H1 (cell line): ENCODE results near the gene RHOV. TPM values are rescaled to one million over a fixed set of nuclear protein-coding genes. Genes with fewer than 3 reads are reported as not detected.

ENCODE experiments used
- CTCF ChIA-PET: fragments of 300-600 bp; sonication (Branson Sonifier 250); formaldehyde crosslinking; loops from one replicate; lab custom pipeline; 2021; ENCODE audit not compliant: partially characterized antibody; lab: Charles Lee
- POLR2A ChIA-PET: fragments of 300-600 bp; sonication (Branson Sonifier 250); formaldehyde crosslinking; loops from one replicate; lab custom pipeline; 2021; ENCODE audit warnings: inconsistent platforms; ENCODE audit not compliant: partially characterized antibody; lab: Charles Lee
- DNase-seq, 2 experiments: peaks; one replicate each; pipeline versions ENCODE4 v3.0.0 to v3.0.0-alpha.2; 2010 to 2022; ENCODE audit warnings: low spot score in 2 of 2, low read depth in 1 of 2, mixed read lengths in 1 of 2
- FAIRE-seq: peaks from 2 replicates; lab custom pipeline; 2011; peaks lifted over from hg19 to GRCh38; lab: Jason Lieb, UNC
- H2AFZ ChIP-seq: 2 replicates; pipeline ENCODE4 v1.8.1; 2012; ENCODE audit warnings: low read length, inconsistent platforms
- H2AK5ac ChIP-seq: 2 replicates; pipeline ENCODE4 v1.6.1; 2013; ENCODE audit warnings: low read depth, low read length
- H2BK120ac ChIP-seq: replicated peaks from 2 replicates; pipeline ENCODE3; 2013; ENCODE audit warnings: low read depth, low read length, inconsistent platforms
- H2BK12ac ChIP-seq: 2 replicates; pipeline ENCODE4 v1.6.1; 2013; ENCODE audit warnings: low read depth, low read length
- H2BK15ac ChIP-seq: 2 replicates; pipeline ENCODE4 v1.6.1; 2013; ENCODE audit warnings: low read length
- H2BK20ac ChIP-seq: 2 replicates; pipeline ENCODE4 v1.6.1; 2013; ENCODE audit warnings: low read length
- H2BK5ac ChIP-seq: 2 replicates; pipeline ENCODE4 v1.6.1; 2013; ENCODE audit warnings: low read depth, low read length
- H3K14ac ChIP-seq: 2 replicates; pipeline ENCODE4 v1.6.1; 2013; ENCODE audit warnings: inconsistent platforms; ENCODE audit not compliant: insufficient read length
- H3K18ac ChIP-seq: 2 replicates; pipeline ENCODE4 v1.6.1; 2013; ENCODE audit warnings: low read length; ENCODE audit errors: extremely low read depth
- H3K23ac ChIP-seq: 2 replicates; pipeline ENCODE4 v1.6.1; 2013; ENCODE audit warnings: inconsistent platforms; ENCODE audit not compliant: insufficient read length
- H3K23me2 ChIP-seq: 2 replicates; pipeline ENCODE4 v1.6.1; 2013; ENCODE audit warnings: low read depth, low read length
- H3K27ac ChIP-seq: 2 replicates; pipeline ENCODE4 v1.6.1; 2011; ENCODE audit warnings: low read depth, low read length, inconsistent platforms
- H3K27me3 ChIP-seq, 4 experiments: replicated peaks in 1 of 4; 1 replicate in 1 of 4; 2 replicates in 3 of 4; pipeline versions ENCODE4 v1.6.1 to v1.8.1; 2011 to 2013; ENCODE audit warnings: low read length in 3 of 4, mild to moderate bottlenecking in 3 of 4, inconsistent platforms in 2 of 4, mixed read lengths in 2 of 4, moderate library complexity in 1 of 4; ENCODE audit not compliant: control insufficient read depth in 3 of 4, insufficient read depth in 3 of 4; ENCODE audit errors: extremely low read depth in 1 of 4
- H3K36me3 ChIP-seq, 4 experiments: 2 replicates each; pipeline versions ENCODE4 v1.6.1 to v1.8.1; 2011 to 2013; ENCODE audit warnings: mild to moderate bottlenecking in 4 of 4, low read length in 3 of 4, moderate library complexity in 2 of 4, control low read depth in 1 of 4, inconsistent platforms in 1 of 4; ENCODE audit not compliant: insufficient read depth in 4 of 4, control insufficient read depth in 2 of 4
- H3K4ac ChIP-seq: replicated peaks from 2 replicates; pipeline ENCODE3; 2013; ENCODE audit warnings: low read length, low read depth, mixed read lengths, inconsistent platforms; ENCODE audit not compliant: insufficient read length
- H3K4me1 ChIP-seq, 4 experiments: replicated peaks in 1 of 4; 1 replicate in 1 of 4; 2 replicates in 3 of 4; pipeline versions ENCODE4 v1.6.1 to v1.8.1; 2011 to 2013; ENCODE audit warnings: low read length in 3 of 4, inconsistent platforms in 2 of 4, mixed read lengths in 1 of 4; ENCODE audit not compliant: insufficient read depth in 4 of 4, control insufficient read depth in 3 of 4
- H3K4me2 ChIP-seq, 2 experiments: 2 replicates each; pipeline versions ENCODE4 v1.6.1 to v1.8.1; 2011 to 2013; ENCODE audit warnings: low read depth in 2 of 2, low read length in 2 of 2, control low read depth in 1 of 2, inconsistent platforms in 1 of 2, mild to moderate bottlenecking in 1 of 2; ENCODE audit not compliant: insufficient read depth in 1 of 2
- H3K4me3 ChIP-seq, 4 experiments: fragments of 200-600, 300-600 bp in 1 of 4; sonication (generic), shearing (Covaris generic), sonication (Bioruptor Twin) in 1 of 4; 2 replicates each; pipeline versions ENCODE4 v1.5.1 to v1.8.1; 2011 to 2016; ENCODE audit warnings: low read length in 4 of 4, low read depth in 3 of 4, control low read depth in 2 of 4, inconsistent platforms in 2 of 4, mild to moderate bottlenecking in 2 of 4, mixed read lengths in 1 of 4, moderate library complexity in 1 of 4; ENCODE audit not compliant: insufficient read depth in 2 of 4; ENCODE audit errors: extremely low read depth in 1 of 4
- H3K56ac ChIP-seq: replicated peaks from 2 replicates; pipeline ENCODE3; 2013; ENCODE audit warnings: low read depth, mild to moderate bottlenecking, mixed read lengths, low read length, inconsistent platforms; ENCODE audit not compliant: insufficient read length
- H3K79me1 ChIP-seq: 2 replicates; pipeline ENCODE4 v1.6.1; 2013; ENCODE audit warnings: low read depth, low read length, control low read depth
- H3K79me2 ChIP-seq, 2 experiments: 2 replicates each; pipeline versions ENCODE4 v1.6.1 to v1.8.1; 2012 to 2013; ENCODE audit warnings: low read length in 2 of 2, mild to moderate bottlenecking in 2 of 2, inconsistent platforms in 1 of 2; ENCODE audit not compliant: insufficient read depth in 2 of 2, control insufficient read depth in 1 of 2
- H3K9ac ChIP-seq, 4 experiments: replicated peaks in 1 of 4; 1 replicate in 1 of 4; 2 replicates in 3 of 4; pipeline versions ENCODE4 v1.6.1 to v1.8.1; 2011 to 2013; ENCODE audit warnings: low read depth in 3 of 4, low read length in 3 of 4, control low read depth in 2 of 4, mild to moderate bottlenecking in 2 of 4, moderate library complexity in 2 of 4, inconsistent platforms in 1 of 4; ENCODE audit errors: extremely low read depth in 1 of 4
- H3K9me3 ChIP-seq, 2 experiments: 2 replicates each; pipeline versions ENCODE4 v1.6.1 to v1.8.1; 2012 to 2013; ENCODE audit warnings: mild to moderate bottlenecking in 2 of 2, moderate library complexity in 2 of 2, control low read depth in 1 of 2, inconsistent platforms in 1 of 2, low read depth in 1 of 2, low read length in 1 of 2, mixed read lengths in 1 of 2; ENCODE audit not compliant: insufficient read depth in 2 of 2
- H4K20me1 ChIP-seq, 2 experiments: replicated peaks in 1 of 2; 2 replicates each; pipeline versions ENCODE3 to v1.8.1; 2011 to 2013; ENCODE audit warnings: inconsistent platforms in 2 of 2, low read length in 2 of 2, mild to moderate bottlenecking in 1 of 2; ENCODE audit not compliant: insufficient read depth in 2 of 2, control insufficient read depth in 1 of 2
- H4K5ac ChIP-seq: 2 replicates; pipeline ENCODE4 v1.6.1; 2013; ENCODE audit warnings: low read length, low read depth, mixed read lengths, inconsistent platforms; ENCODE audit not compliant: insufficient read length
- H4K8ac ChIP-seq: 2 replicates; pipeline ENCODE4 v1.8.0; 2013; ENCODE audit warnings: mild to moderate bottlenecking, moderate library complexity, low read length, inconsistent platforms; ENCODE audit not compliant: insufficient read depth; ENCODE audit errors: extremely low read depth
- H4K91ac ChIP-seq: replicated peaks from 2 replicates; pipeline ENCODE3; 2013; ENCODE audit warnings: low read length, mixed read lengths, inconsistent platforms; ENCODE audit not compliant: insufficient read length
- CEBPB ChIP-seq: IDR thresholded peaks from 2 replicates; pipeline ENCODE4 v1.6.1; 2012; ENCODE audit warnings: low read depth, low read length
- HDAC2 ChIP-seq, 2 experiments: fragments of 300-600 bp in 1 of 2; sonication (generic) in 1 of 2; IDR thresholded peaks; 2 replicates each; pipeline ENCODE4 v1.6.1; 2011 to 2012; ENCODE audit warnings: low read depth in 2 of 2, low read length in 2 of 2, mild to moderate bottlenecking in 2 of 2, moderate library complexity in 2 of 2, borderline replicate concordance in 1 of 2, inconsistent platforms in 1 of 2
- SP2 ChIP-seq: IDR thresholded peaks from 2 replicates; pipeline ENCODE4 v1.6.1; 2012; ENCODE audit warnings: mild to moderate bottlenecking, low read length, inconsistent platforms
- SP4 ChIP-seq: IDR thresholded peaks from 2 replicates; pipeline ENCODE4 v1.6.1; 2012; ENCODE audit warnings: low read length, inconsistent platforms
- WGBS, 2 experiments: shearing (Covaris generic) in 1 of 2; methylation state at CpG; one replicate each; pipeline versions ENCODE4 v1.1.6 to v1.1.7; 2013 to 2015; ENCODE audit warnings: low lambda C conversion rate in 2 of 2, mixed read lengths in 2 of 2, inconsistent platforms in 1 of 2, low coverage in 1 of 2, missing lambda C conversion rate in 1 of 2; ENCODE audit not compliant: insufficient replicate concordance in 2 of 2, insufficient coverage in 1 of 2, insufficient read length in 1 of 2; ENCODE audit errors: extremely low coverage in 1 of 2, missing lambda C conversion rate in 1 of 2; 5-methylcytosine and 5-hydroxymethylcytosine counted together
- polyA plus RNA-seq, 7 experiments: library from polyadenylated mRNA; depleted of rRNA in 3 of 7; stranded (reverse) in 5 of 7; unstranded in 2 of 7; fragments of >200 nt in 5 of 7; fragments of 200-250 nt in 2 of 7; gene quantifications; 1 replicate in 5 of 7; 2 replicates in 1 of 7; 4 replicates in 1 of 7; pipeline versions ENCODE4 v1.2.1 to v1.2.3, GENCODE V29; 2011 to 2013; ENCODE audit warnings: missing spikeins in 2 of 7, mixed read lengths in 2 of 7
- total RNA-seq: library from RNA; stranded (reverse); fragmentation: NEBNext Ultra II Directional; extraction: Animal tissue kit (Norgen Biotek cat#: 25700); gene quantifications from 2 replicates; pipeline ENCODE4 v1.2.1, GENCODE V29; 2021

RHOV gene
- total and polyA plus RNA-seq, 2 of the 8 experiments (the other 6 are each of a cell fraction or from before 2014, with no cell fraction given) = 1.5 to 2.7 TPM

DNA sequence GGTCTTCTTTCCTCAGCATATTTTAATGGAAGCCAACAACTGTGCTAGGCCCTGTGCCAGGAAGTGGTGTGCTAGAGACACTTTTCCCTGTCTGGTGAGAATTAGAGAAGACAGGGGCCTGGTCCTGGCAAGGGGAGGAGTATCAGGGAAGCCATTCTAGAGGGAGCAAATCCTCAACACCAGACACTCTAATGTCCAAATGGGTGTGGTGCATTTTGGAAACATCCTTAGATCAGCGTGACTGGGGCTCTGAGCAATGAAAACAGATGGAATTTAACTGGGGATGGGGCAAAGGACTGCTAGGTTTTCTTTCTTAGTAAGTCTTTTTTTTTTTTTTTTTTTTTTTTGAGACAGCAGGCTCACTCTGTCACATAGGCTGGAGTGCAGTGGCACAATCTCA is 12.6 kb upstream of the RHOV start:
- TF ChIP-seq SP2 (no peak), CEBPB (no peak), HDAC2 (IDR thresholded peaks at IDR 0.05; ENCODE audit: borderline replicate concordance in 1 of 2, low read depth in 2 of 2, low read length in 2 of 2) (no peak), SP4 (no peak)
- TF ChIP-seq, all 59 proteins: peak for 0
- Histone ChIP-seq H2BK15ac (no peak overlapping the region), H3K4me1 (no peaks in the 10 kb centered on the region), H3K23ac (no peak overlapping the region), H3K27me3 (no peaks in the 10 kb centered on the region), H3K23me2 (no peaks in the 10 kb centered on the region), H2AK5ac (no peak overlapping the region), H4K8ac (no peak overlapping the region), H4K5ac (no peak overlapping the region), H3K79me1 (no peaks in the 10 kb centered on the region), H3K27ac (no peak overlapping the region), H2BK20ac (no peak overlapping the region), H3K36me3 (no peaks in the 10 kb centered on the region), H4K20me1 (no peaks in the 10 kb centered on the region), H2BK12ac (no peak overlapping the region), H3K4ac (no peak overlapping the region), H2AFZ (no peak overlapping the region), H3K56ac (no peak overlapping the region), H2BK5ac (no peak overlapping the region), H3K9me3 (no peaks in the 10 kb centered on the region), H3K18ac (no peak overlapping the region), H3K79me2 (no peaks in the 10 kb centered on the region), H2BK120ac (no peak overlapping the region), H3K9ac (no peak overlapping the region), H4K91ac (no peak overlapping the region), H3K4me3 (no peak overlapping the region), H3K14ac (no peak overlapping the region), H3K4me2 (no peak overlapping the region)
- FAIRE-seq (no peak), DNase-seq (no peak)
- WGBS, 2 experiments = 72% methylated on average over 1 of the region's 1 CpG; no CpG with 5 or more reads in 1 of the 2 experiments
- POLR2A ChIA-PET = interaction anchor here (0.6 to 2.6 kb wide), 4 partner anchors 8 to 30 kb away, joined by 3 to 12 read pairs (median 3); partner anchors contain the start of gene VPS18
- CTCF ChIA-PET = interaction anchor here (0.6 to 10.9 kb wide), 3 partner anchors 8 to 570 kb away, joined by 3 to 63 read pairs (median 3); partner anchors contain the start of gene VPS18
